ENCODE results near the gene TEPSIN. TPM values are rescaled to one million over a fixed set of nuclear protein-coding genes. Genes with fewer than 3 reads are reported as not detected.

The TEPSIN gene
- total RNA-seq, 2 donors from 2014 or later, result 30.0 to 45.0 TPM

DNA sequence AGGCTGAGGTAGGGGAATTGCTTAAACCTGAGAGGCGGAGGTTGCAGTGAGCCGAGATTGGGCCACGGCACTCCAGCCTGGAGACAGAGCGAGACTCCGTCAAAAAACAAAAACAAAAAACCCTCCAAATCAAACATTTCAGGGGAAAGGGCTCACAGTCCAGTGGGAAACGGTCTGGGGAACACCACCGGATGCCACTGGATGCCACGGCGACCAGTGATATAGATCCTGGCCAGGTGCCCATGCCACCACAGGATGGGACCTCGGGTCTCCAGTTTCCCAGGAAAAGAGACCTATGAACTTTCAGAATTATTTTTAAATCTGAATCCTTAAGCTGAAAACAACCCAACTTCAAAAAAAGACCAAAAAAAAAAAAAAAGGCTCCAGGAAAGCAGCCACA lies 28.4 kb downstream of the TEPSIN start:
- no peaks in the 10 kb centered on the region for H3K36me3 ChIP-seq (ENCODE audit: control insufficient read depth, insufficient read depth, low read length)
- Mint-ChIP-seq H3K9me3 (no peaks in the 10 kb centered on the region), H3K4me3 (no peak overlapping the region), H3K27me3 (ENCODE audit: insufficient read depth) (no peaks in the 10 kb centered on the region), H3K27ac (no peak overlapping the region), H3K4me1 (no peaks in the 10 kb centered on the region), H3K36me3 (ENCODE audit: low read depth) (peaks cover 3% of the 10 kb centered on the region)
- TF ChIP-seq, protein P1, sequence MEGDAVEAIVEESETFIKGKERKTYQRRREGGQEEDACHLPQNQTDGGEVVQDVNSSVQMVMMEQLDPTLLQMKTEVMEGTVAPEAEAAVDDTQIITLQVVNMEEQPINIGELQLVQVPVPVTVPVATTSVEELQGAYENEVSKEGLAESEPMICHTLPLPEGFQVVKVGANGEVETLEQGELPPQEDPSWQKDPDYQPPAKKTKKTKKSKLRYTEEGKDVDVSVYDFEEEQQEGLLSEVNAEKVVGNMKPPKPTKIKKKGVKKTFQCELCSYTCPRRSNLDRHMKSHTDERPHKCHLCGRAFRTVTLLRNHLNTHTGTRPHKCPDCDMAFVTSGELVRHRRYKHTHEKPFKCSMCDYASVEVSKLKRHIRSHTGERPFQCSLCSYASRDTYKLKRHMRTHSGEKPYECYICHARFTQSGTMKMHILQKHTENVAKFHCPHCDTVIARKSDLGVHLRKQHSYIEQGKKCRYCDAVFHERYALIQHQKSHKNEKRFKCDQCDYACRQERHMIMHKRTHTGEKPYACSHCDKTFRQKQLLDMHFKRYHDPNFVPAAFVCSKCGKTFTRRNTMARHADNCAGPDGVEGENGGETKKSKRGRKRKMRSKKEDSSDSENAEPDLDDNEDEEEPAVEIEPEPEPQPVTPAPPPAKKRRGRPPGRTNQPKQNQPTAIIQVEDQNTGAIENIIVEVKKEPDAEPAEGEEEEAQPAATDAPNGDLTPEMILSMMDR (conservative IDR thresholded peaks at IDR 0.05), result no peak
- DNase-seq, result no peak
- H3K9ac ChIP-seq (ENCODE audit: extremely low read depth, low read length, poor library complexity, severe bottlenecking), result no peak overlapping the region
- no peak overlapping the region for H3K27ac ChIP-seq (ENCODE audit: low read depth, low read length)
- H3K9me3 ChIP-seq (ENCODE audit: control insufficient read depth, low read length), result no peaks in the 10 kb centered on the region
- no peak overlapping the region for H3K4me3 ChIP-seq (ENCODE audit: low read length)
- 95% methylated on average over 5 to 10 of the region's 10 CpGs for WGBS, 2 experiments (ENCODE audit: insufficient coverage in 1 of 2, insufficient read length in 1 of 2)
- H3K4me1 ChIP-seq (ENCODE audit: control insufficient read depth, insufficient read depth, low read length), result no peaks in the 10 kb centered on the region
- no peaks in the 10 kb centered on the region for H3K27me3 ChIP-seq (ENCODE audit: control insufficient read depth, insufficient read depth, low read length, poor library complexity, severe bottlenecking)

DNA sequence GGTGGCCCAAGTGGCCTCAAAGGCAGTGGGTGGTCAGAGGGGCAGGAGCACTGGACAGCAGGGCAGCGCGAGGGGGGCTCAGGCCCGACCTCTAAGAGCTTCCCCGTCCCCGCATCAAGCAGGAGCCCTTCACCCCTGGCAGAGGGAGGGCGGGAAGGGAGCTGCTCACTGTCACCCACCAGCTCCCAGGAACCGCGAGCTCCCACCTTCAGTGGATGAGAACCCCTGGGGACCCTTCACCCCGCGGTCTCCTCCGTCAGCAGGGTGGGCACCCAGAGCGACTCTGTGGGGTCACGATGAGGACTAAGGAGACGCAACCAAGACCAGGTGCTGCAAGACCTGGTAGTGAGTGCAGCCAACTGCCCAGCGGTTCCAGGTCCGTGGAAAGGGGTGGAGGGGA lies 29.7 kb downstream of the TEPSIN start:
- Histone ChIP-seq H3K27ac (ENCODE audit: low read depth, low read length) (no peak overlapping the region), H3K4me1 (ENCODE audit: control insufficient read depth, insufficient read depth, low read length) (no peaks in the 10 kb centered on the region), H3K9me3 (ENCODE audit: control insufficient read depth, low read length) (no peaks in the 10 kb centered on the region), H3K36me3 (ENCODE audit: control insufficient read depth, insufficient read depth, low read length) (no peaks in the 10 kb centered on the region), H3K27me3 (ENCODE audit: control insufficient read depth, insufficient read depth, low read length, poor library complexity, severe bottlenecking) (no peaks in the 10 kb centered on the region), H3K4me3 (ENCODE audit: low read length) (no peak overlapping the region), H3K9ac (ENCODE audit: extremely low read depth, low read length, poor library complexity, severe bottlenecking) (no peak overlapping the region)
- TF ChIP-seq, protein P1 (conservative IDR thresholded peaks at IDR 0.05), result no peak
- Mint-ChIP-seq H3K36me3 (ENCODE audit: low read depth) (peaks cover 3% of the 10 kb centered on the region), H3K27me3 (ENCODE audit: insufficient read depth) (no peaks in the 10 kb centered on the region), H3K27ac (no peak overlapping the region), H3K4me3 (no peak overlapping the region), H3K4me1 (no peaks in the 10 kb centered on the region), H3K9me3 (no peaks in the 10 kb centered on the region)
- 96 to 97% methylated on average over 12 to 16 of the region's 16 CpGs for WGBS, 2 experiments (ENCODE audit: insufficient coverage in 1 of 2, insufficient read length in 1 of 2)
- DNase-seq, result no peak

DNA sequence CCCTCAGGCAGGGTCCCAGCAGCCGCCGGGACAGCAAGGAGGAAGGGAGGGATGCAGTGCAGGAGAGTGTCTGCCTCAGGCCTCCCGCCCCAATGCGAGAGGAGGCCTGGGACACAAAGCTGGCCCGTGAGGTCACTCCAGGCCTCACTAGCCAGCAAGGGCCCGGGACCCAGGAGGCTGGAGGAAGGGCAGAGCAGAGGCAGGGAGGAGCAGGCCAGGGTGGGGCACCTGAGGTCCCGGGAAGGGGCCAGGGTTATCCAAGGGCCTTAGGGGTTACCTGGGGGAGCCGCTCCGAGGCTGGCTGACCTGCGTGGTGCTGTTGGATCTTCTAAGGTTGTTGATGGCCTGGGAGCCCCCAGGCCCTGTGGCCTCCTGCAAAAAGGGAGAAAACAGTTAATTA lies 30.2 kb downstream of the TEPSIN start:
- Histone ChIP-seq H3K4me3 (ENCODE audit: low read length) (no peak overlapping the region), H3K4me1 (ENCODE audit: control insufficient read depth, insufficient read depth, low read length) (no peaks in the 10 kb centered on the region), H3K27me3 (ENCODE audit: control insufficient read depth, insufficient read depth, low read length, poor library complexity, severe bottlenecking) (no peaks in the 10 kb centered on the region), H3K9me3 (ENCODE audit: control insufficient read depth, low read length) (no peaks in the 10 kb centered on the region), H3K9ac (ENCODE audit: extremely low read depth, low read length, poor library complexity, severe bottlenecking) (no peak overlapping the region), H3K36me3 (ENCODE audit: control insufficient read depth, insufficient read depth, low read length) (no peaks in the 10 kb centered on the region), H3K27ac (ENCODE audit: low read depth, low read length) (no peak overlapping the region)
- Mint-ChIP-seq H3K27me3 (ENCODE audit: insufficient read depth) (no peaks in the 10 kb centered on the region), H3K4me1 (no peaks in the 10 kb centered on the region), H3K9me3 (no peaks in the 10 kb centered on the region), H3K27ac (no peak overlapping the region), H3K36me3 (ENCODE audit: low read depth) (peaks cover 3% of the 10 kb centered on the region), H3K4me3 (no peak overlapping the region)
- DNase-seq, result no peak
- 95 to 100% methylated on average over 4 to 10 of the region's 10 CpGs for WGBS, 2 experiments (ENCODE audit: insufficient coverage in 1 of 2, insufficient read length in 1 of 2)
- TF ChIP-seq, protein P1 (conservative IDR thresholded peaks at IDR 0.05), result no peak

Measured in endodermal cell (in vitro differentiated cells).